ENCODE results near the gene C1S. TPM values are rescaled to one million over a fixed set of nuclear protein-coding genes. Genes with fewer than 3 reads are reported as not detected.
"Not testable (repeated sequence)": the region's sequence is repeated elsewhere in the genome, so short reads cannot be mapped to it uniquely, and the experiment has no call there.

C1S gene
- total RNA-seq, 1 donor from 2014 or later, result 541 TPM

DNA sequence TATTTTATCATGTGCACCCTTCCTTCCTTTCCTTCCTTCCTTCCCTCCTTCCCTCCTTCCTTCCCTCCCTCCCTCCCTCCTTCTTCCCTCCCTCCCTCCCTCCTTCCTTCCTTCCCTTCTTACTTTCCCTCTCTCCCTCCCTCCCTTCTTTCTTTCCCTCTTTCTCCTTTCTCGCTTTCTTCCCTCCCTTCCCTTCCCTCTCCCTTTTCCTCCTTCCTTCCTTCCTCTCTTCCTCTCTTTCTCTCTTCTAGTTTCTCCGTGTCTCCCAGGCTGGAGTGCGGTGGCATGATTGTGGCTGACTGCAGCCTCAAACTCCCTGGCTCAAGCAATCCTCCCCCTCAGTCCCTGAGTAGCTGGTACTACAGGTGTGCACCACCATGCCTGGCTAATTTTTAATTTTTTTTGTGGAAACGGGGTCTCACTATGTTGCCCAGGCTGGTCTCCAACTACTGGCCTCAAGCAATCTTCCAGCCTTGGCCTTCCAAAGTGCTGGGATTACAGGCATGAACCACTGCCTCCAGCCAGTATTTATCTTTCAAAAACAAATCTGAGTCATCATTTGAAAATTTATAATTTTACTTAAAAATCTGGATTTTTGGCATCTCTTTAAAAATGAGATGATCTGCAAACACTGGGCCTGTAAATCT lies 40.7 kb downstream of the C1S start:
- H3K27me3 ChIP-seq, result no peaks in the 10 kb centered on the region
- no peaks in the 10 kb centered on the region for H3K9me3 ChIP-seq
- DNase-seq (ENCODE audit: extremely low spot score in 2 of 2), result no peak
- TF ChIP-seq, protein P1, sequence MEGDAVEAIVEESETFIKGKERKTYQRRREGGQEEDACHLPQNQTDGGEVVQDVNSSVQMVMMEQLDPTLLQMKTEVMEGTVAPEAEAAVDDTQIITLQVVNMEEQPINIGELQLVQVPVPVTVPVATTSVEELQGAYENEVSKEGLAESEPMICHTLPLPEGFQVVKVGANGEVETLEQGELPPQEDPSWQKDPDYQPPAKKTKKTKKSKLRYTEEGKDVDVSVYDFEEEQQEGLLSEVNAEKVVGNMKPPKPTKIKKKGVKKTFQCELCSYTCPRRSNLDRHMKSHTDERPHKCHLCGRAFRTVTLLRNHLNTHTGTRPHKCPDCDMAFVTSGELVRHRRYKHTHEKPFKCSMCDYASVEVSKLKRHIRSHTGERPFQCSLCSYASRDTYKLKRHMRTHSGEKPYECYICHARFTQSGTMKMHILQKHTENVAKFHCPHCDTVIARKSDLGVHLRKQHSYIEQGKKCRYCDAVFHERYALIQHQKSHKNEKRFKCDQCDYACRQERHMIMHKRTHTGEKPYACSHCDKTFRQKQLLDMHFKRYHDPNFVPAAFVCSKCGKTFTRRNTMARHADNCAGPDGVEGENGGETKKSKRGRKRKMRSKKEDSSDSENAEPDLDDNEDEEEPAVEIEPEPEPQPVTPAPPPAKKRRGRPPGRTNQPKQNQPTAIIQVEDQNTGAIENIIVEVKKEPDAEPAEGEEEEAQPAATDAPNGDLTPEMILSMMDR (IDR thresholded peaks at IDR 0.05), result no peak
- no peak for TF ChIP-seq POLR2AphosphoS5 (IDR thresholded peaks at IDR 0.05; ENCODE audit: insufficient read depth in 1 of 2, low read depth in 1 of 2)
- TF ChIP-seq POLR2A (IDR thresholded peaks at IDR 0.05), result no peak
- H3K4me3 ChIP-seq, result no peak overlapping the region
- intact Hi-C loops (cut with DNase I), result no loop called here
- H3K36me3 ChIP-seq, result peaks cover 0 to 12% of the 10 kb centered on the region in 2 donors
- H3K4me1 ChIP-seq, result no peaks in the 10 kb centered on the region
- H3K27ac ChIP-seq, result no peak overlapping the region

- no peak for DNase-seq (ENCODE audit: extremely low spot score in 2 of 2)
- Histone ChIP-seq H3K4me1 (peaks cover 5% of the 10 kb centered on the region), H3K36me3 (peaks cover 0 to 15% of the 10 kb centered on the region in 2 donors), H3K27me3 (no peaks in the 10 kb centered on the region), H3K9me3 (no peaks in the 10 kb centered on the region), H3K4me3 (no peak overlapping the region), H3K27ac (no peak overlapping the region)
- intact Hi-C loops (cut with DNase I), result no loop called here
- TF ChIP-seq, protein P1 (IDR thresholded peaks at IDR 0.05), result no peak
- TF ChIP-seq POLR2AphosphoS5 (IDR thresholded peaks at IDR 0.05; ENCODE audit: insufficient read depth in 1 of 2, low read depth in 1 of 2), result peak in 1 of 2 donors; percentile 17
- no peak for TF ChIP-seq POLR2A (IDR thresholded peaks at IDR 0.05)
These were observed 41.2 kb downstream of the C1S start for GRCh38 chr12:7101694-7102131.

GRCh38 chr12:7102582-7102981 lies 42.1 kb downstream of the C1S start:
- peaks cover 14% of the 10 kb centered on the region for H3K4me1 ChIP-seq
- H3K4me3 ChIP-seq, result no peak overlapping the region
- H3K27me3 ChIP-seq, result no peaks in the 10 kb centered on the region
- H3K9me3 ChIP-seq, result no peaks in the 10 kb centered on the region
- intact Hi-C loops (cut with DNase I), result no loop called here
- DNase-seq (ENCODE audit: extremely low spot score in 2 of 2), result no peak
- H3K27ac ChIP-seq, result no peak overlapping the region
- peaks cover 0 to 15% of the 10 kb centered on the region in 2 donors for H3K36me3 ChIP-seq
- TF ChIP-seq POLR2AphosphoS5 (IDR thresholded peaks at IDR 0.05; ENCODE audit: insufficient read depth in 1 of 2, low read depth in 1 of 2) (no peak), POLR2A (IDR thresholded peaks at IDR 0.05) (no peak)
- TF ChIP-seq, protein P1 (IDR thresholded peaks at IDR 0.05), result no peak

GRCh38 chr12:7103837-7104584 lies 43.5 kb downstream of the C1S start:
- intact Hi-C loops (cut with DNase I), result no loop called here
- no peaks in the 10 kb centered on the region for H3K27me3 ChIP-seq
- H3K4me1 ChIP-seq, result peaks cover 22% of the 10 kb centered on the region
- DNase-seq (ENCODE audit: extremely low spot score in 2 of 2), result no peak
- no peak overlapping the region for H3K27ac ChIP-seq
- TF ChIP-seq, protein P1 (IDR thresholded peaks at IDR 0.05), result no peak
- TF ChIP-seq POLR2A (IDR thresholded peaks at IDR 0.05) (no peak), POLR2AphosphoS5 (IDR thresholded peaks at IDR 0.05; ENCODE audit: insufficient read depth in 1 of 2, low read depth in 1 of 2) (no peak)
- peaks cover 0 to 15% of the 10 kb centered on the region in 2 donors for H3K36me3 ChIP-seq
- no peak overlapping the region for H3K4me3 ChIP-seq
- H3K9me3 ChIP-seq, result no peaks in the 10 kb centered on the region

- peaks cover 0 to 15% of the 10 kb centered on the region in 2 donors for H3K36me3 ChIP-seq
- H3K9me3 ChIP-seq, result no peaks in the 10 kb centered on the region
- H3K27ac ChIP-seq, result no peak overlapping the region
- peaks cover 26% of the 10 kb centered on the region for H3K4me1 ChIP-seq
- no peak for DNase-seq (ENCODE audit: extremely low spot score in 2 of 2)
- no peaks in the 10 kb centered on the region for H3K27me3 ChIP-seq
- intact Hi-C loops (cut with DNase I), result no loop called here
- TF ChIP-seq POLR2AphosphoS5 (IDR thresholded peaks at IDR 0.05; ENCODE audit: insufficient read depth in 1 of 2, low read depth in 1 of 2), result no peak
- no peak for TF ChIP-seq POLR2A (IDR thresholded peaks at IDR 0.05)
- TF ChIP-seq, protein P1 (IDR thresholded peaks at IDR 0.05), result no peak
- H3K4me3 ChIP-seq, result no peak overlapping the region
These were observed 45.6 kb downstream of the C1S start for GRCh38 chr12:7106082-7106481.

DNA sequence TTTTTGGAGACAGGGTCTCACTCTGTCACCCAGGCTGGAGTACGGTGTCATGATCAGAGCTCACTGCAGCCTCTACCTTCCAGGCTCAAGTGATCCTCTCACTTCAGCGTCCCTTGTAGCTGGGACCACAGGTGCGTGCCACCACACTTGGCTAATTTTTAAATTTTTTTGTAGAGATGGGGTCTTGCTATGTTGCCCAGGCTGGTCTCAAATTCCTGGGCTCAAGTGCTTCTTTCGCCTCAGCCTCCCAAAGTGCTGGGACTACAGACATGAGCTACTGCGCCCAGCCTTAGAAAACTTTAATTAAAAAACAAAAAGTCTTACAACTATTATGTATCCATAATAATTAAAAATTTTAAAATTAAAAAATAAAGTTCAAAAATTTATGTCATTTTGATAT lies 46.7 kb downstream of the C1S start:
- intact Hi-C loops (cut with DNase I); H3K27me3 ChIP-seq; H3K4me3 ChIP-seq; H3K9me3 ChIP-seq; DNase-seq (ENCODE audit: extremely low spot score in 2 of 2): not testable (repeated sequence)
- peaks cover 26% of the 10 kb centered on the region for H3K4me1 ChIP-seq
- peaks cover 0 to 10% of the 10 kb centered on the region in 2 donors for H3K36me3 ChIP-seq
- peak overlapping the region; percentile 96 for H3K27ac ChIP-seq

All from vagina (tissue), 2 donors.